Transverse colon (tissue), 4 donors: ENCODE results near the gene HNRNPA1L2. TPM values are rescaled to one million over a fixed set of nuclear protein-coding genes. Genes with fewer than 3 reads are reported as not detected.
"Not testable (repeated sequence)": the region's sequence is repeated elsewhere in the genome, so short reads cannot be mapped to it uniquely, and the experiment has no call there.

Experiments
- DNase-seq: peaks from one replicate; pipeline ENCODE4 v3.0.0-alpha.2; 2019
- H3K27ac ChIP-seq, 4 donors: fragments of 200-600 bp; sonication (generic); 2 replicates each; pipeline ENCODE4 v1.5.1; 2016 to 2018; ENCODE audit warnings: inconsistent platforms in 4 of 4
- H3K27me3 ChIP-seq: fragments of 200-600 bp; sonication (generic); 2 replicates; pipeline ENCODE4 v1.5.1; 2017; ENCODE audit warnings: inconsistent platforms
- H3K36me3 ChIP-seq, 4 donors: fragments of 200-600 bp; sonication (generic); 2 replicates each; pipeline ENCODE4 v1.5.1; 2017 to 2019; ENCODE audit warnings: inconsistent platforms in 4 of 4
- H3K4me1 ChIP-seq, 4 donors: fragments of 200-600 bp; sonication (generic); 2 replicates each; pipeline ENCODE4 v1.5.1; 2017 to 2020; ENCODE audit warnings: inconsistent platforms in 4 of 4
- H3K4me3 ChIP-seq, 4 donors: fragments of 200-600 bp; sonication (generic); 1 replicate in 1 of 4; 2 replicates in 3 of 4; pipeline versions ENCODE4 v1.5.1 to v1.6.1; 2017 to 2019; ENCODE audit warnings: inconsistent platforms in 4 of 4
- H3K9me3 ChIP-seq, 2 donors: fragments of 200-600 bp; sonication (generic); 2 replicates each; pipeline ENCODE4 v1.5.1; 2017 to 2019; ENCODE audit warnings: inconsistent platforms in 2 of 2
- EP300 ChIP-seq: sonication (generic); formaldehyde crosslinking; IDR thresholded peaks from one replicate; pipeline ENCODE4 v1.6.1; 2017; ENCODE audit warnings: antibody characterized with exemption, low read depth
- POLR2A ChIP-seq: fragments of 450-650 bp; IDR thresholded peaks from one replicate; pipeline ENCODE4 v1.6.1; 2016; ENCODE audit warnings: antibody characterized with exemption, mild to moderate bottlenecking, moderate library complexity
- POLR2AphosphoS5 ChIP-seq, 3 donors: sonication (generic); formaldehyde crosslinking; IDR thresholded peaks; one replicate each; pipeline ENCODE4 v1.6.1; 2016; ENCODE audit warnings: antibody characterized with exemption in 3 of 3
- whole genome bisulfite sequencing, 2 donors: methylation state at CpG; one replicate each; pipeline ENCODE4 v1.1.5; 2018; ENCODE audit warnings: low coverage in 1 of 2; 5-methylcytosine and 5-hydroxymethylcytosine counted together
- in situ Hi-C, 4 donors: fragments of 200-750 bp; cut with MboI; loops; one replicate each; pipeline versions ENCODE4 v1.15.0 to v1.15.1; 2017; ENCODE audit warnings: low sequenced_read_pairs in 3 of 4, low pct_ligation_motif_present in 1 of 4, low pct_unique_long_range_greater_than_20kb in 1 of 4
- intact Hi-C: fragments of 100-400 bp; cut with DNase I; formaldehyde crosslinking; loops from one replicate; pipeline ENCODE4 v1.15.1; 2023; ENCODE audit warnings: low total_unique reads
- total RNA-seq, 4 donors: library from RNA; depleted of rRNA; stranded (reverse); fragments of >200 nt; gene quantifications; one replicate each; pipeline ENCODE4 v1.1.0, GENCODE V29; 2016
- TF ChIP-seq, protein P1 (sequence below), 5 experiments: fragments of 200-600 bp in 3 of 5; fragments of 450-650 bp in 2 of 5; sonication (generic) in 3 of 5; IDR thresholded peaks; 1 replicate in 2 of 5; 2 replicates in 3 of 5; pipeline ENCODE4 v1.5.1; 2016 to 2017; ENCODE audit warnings: antibody characterized with exemption in 5 of 5, inconsistent platforms in 3 of 5, mild to moderate bottlenecking in 2 of 5, moderate library complexity in 1 of 5

Gene HNRNPA1L2
- total RNA-seq, 4 donors from 2014 or later: 1.5 to 3.3 TPM; not detected in 2

DNA sequence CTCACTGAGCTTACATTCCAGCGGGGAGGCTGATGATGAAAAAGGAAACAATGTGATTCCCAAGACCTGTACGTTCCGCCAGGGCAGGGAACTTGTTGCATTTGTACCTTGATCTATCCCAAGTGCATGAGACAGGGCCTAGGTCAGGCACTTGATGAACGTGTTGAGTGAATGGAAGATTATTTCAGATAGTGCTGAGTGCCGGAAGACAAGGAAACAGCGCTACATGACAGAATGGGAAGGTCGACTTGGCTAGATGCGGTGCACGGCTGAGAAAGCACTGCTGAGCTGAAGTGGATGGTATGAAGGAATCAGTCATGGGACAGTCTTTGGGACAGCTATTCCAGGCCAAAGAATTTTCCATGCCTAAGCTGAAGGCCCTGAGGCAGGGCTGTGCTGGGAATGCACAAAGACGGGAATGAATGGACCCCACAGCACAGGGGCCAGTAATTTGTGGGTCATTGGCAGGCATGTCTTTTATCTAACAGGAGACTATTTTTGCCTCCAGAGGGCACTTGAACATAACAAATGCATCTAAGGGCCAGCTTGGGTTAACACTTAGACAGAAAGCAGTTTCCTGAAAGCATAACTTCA is 33.1 kb upstream of the HNRNPA1L2 start:
- DNase-seq: not testable (repeated sequence)
- WGBS, 2 donors: 54 to 60% methylated on average over 6 to 10 of the region's 10 CpGs

DNA sequence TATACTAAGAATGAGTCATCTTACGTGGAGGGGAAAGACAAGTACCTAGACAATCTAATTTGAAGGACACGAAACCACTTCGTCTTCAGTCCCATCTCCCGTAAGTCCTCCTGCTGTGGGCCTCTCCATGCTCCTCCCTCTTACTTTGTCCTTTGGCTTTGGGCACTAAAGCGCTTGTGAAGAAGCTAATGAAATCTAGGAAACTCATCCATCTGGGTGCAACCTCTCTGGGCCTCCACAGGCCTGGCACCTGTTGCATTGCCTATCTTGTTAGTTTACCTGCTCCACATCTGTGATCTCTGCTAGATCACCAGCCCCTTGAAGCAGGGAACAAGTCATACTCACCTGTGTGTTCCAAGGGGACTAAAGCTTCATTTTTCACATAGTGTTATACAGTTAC is 32.1 kb upstream of the HNRNPA1L2 start:
- DNase-seq, intact Hi-C loops, in situ Hi-C loops: not testable (repeated sequence)

More for the DNA sequence above, 33.1 kb upstream of the HNRNPA1L2 start:
- H3K36me3 ChIP-seq, H3K4me3 ChIP-seq, H3K27me3 ChIP-seq, H3K9me3 ChIP-seq, H3K4me1 ChIP-seq, intact Hi-C loops, in situ Hi-C loops, H3K27ac ChIP-seq: not testable (repeated sequence)
- TF ChIP-seq, protein P1, sequence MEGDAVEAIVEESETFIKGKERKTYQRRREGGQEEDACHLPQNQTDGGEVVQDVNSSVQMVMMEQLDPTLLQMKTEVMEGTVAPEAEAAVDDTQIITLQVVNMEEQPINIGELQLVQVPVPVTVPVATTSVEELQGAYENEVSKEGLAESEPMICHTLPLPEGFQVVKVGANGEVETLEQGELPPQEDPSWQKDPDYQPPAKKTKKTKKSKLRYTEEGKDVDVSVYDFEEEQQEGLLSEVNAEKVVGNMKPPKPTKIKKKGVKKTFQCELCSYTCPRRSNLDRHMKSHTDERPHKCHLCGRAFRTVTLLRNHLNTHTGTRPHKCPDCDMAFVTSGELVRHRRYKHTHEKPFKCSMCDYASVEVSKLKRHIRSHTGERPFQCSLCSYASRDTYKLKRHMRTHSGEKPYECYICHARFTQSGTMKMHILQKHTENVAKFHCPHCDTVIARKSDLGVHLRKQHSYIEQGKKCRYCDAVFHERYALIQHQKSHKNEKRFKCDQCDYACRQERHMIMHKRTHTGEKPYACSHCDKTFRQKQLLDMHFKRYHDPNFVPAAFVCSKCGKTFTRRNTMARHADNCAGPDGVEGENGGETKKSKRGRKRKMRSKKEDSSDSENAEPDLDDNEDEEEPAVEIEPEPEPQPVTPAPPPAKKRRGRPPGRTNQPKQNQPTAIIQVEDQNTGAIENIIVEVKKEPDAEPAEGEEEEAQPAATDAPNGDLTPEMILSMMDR (IDR thresholded peaks at IDR 0.05): peak; percentile 28 to 51 (median 46)

DNA sequence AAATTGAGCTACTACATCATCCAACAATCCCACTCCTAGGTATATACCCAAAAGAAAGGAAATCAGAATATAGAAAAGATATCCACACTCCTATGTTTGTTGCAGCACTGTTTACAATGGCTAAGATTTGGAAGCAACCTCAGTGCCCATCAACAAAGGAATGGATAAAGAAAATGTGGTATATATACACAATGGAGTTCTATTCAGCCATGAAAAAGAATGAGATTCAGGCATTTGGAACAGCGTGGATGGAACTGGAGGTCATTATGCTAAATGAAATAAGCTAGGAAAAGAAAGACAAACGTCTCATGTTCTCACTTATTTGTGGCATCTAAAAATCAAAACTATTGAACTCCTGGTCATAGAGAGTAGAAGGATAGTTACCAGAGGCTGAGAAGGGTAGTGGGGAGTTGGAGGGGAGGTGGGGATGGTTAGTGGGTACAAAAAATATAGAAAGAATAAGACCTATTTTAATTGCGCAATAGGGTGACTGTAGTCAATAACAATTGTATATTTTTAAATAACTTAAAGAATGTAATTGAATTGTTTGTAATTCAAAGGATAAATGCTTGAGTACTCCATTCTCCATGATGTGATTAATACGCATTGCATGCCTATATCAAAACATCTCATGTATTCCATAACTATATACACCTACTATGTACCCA is 27.0 kb upstream of the HNRNPA1L2 start:
- Histone ChIP-seq H3K4me3 (no peak overlapping the region), H3K9me3 (no peaks in the 10 kb centered on the region), H3K27ac (no peak overlapping the region), H3K4me1 (peaks cover 0 to 13% (median 7%) of the 10 kb centered on the region in 4 donors), H3K27me3 (no peaks in the 10 kb centered on the region), H3K36me3 (no peaks in the 10 kb centered on the region)
- DNase-seq: no peak
- TF ChIP-seq POLR2A (no peak), POLR2AphosphoS5 (IDR thresholded peaks at IDR 0.05) (no peak), EP300 (no peak)
- TF ChIP-seq, protein P1 (IDR thresholded peaks at IDR 0.05): no peak
- WGBS, 2 donors: 94 to 95% methylated on average over 4 of the region's 4 CpGs
- intact Hi-C loops (no loop called here), in situ Hi-C loops (no loop called here)

More for the DNA sequence above, 32.1 kb upstream of the HNRNPA1L2 start:
- WGBS, 2 donors: 91 to 92% methylated on average over 4 to 5 of the region's 5 CpGs
- not testable (repeated sequence) for H3K27me3 ChIP-seq, H3K4me1 ChIP-seq, H3K36me3 ChIP-seq, H3K4me3 ChIP-seq, H3K27ac ChIP-seq, H3K9me3 ChIP-seq

DNA sequence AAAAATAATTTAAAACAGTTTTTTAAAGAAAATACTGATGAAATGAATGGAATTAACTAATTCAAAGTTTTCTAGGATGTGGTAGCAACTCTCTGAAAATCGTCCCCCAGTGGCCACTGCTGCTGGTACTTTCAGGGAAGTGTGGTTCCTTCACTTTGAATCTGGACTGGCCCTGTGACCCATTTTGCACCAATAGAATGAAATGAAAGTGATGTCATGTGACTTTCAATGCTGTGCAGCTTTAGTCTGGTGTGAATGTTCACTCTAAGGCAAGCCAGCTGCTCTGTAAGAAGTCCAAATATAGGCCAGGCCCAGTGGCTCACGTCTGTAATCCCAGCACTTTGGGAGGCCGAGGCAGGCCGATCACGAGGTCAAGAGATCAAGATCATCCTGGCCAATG is 26.4 kb upstream of the HNRNPA1L2 start:
- WGBS, 2 donors: 67 to 74% methylated on average over 1 to 5 of the region's 5 CpGs
- H3K27me3 ChIP-seq: no peaks in the 10 kb centered on the region
- no peak overlapping the region for H3K4me3 ChIP-seq
- H3K9me3 ChIP-seq: no peaks in the 10 kb centered on the region
- intact Hi-C loops (no loop called here), in situ Hi-C loops (no loop called here)
- peaks cover 0 to 13% (median 7%) of the 10 kb centered on the region in 4 donors for H3K4me1 ChIP-seq
- DNase-seq: no peak
- no peak overlapping the region for H3K27ac ChIP-seq
- TF ChIP-seq POLR2AphosphoS5 (IDR thresholded peaks at IDR 0.05) (no peak), EP300 (no peak), POLR2A (no peak)
- TF ChIP-seq, protein P1 (IDR thresholded peaks at IDR 0.05): no peak
- H3K36me3 ChIP-seq: no peaks in the 10 kb centered on the region
